AG20443 (cell line): Measurements from ENCODE around the gene FAM83F.
"Not testable (repeated sequence)": the region's sequence is repeated elsewhere in the genome, so short reads cannot be mapped to it uniquely, and the experiment has no call there.

ENCODE experiments used
- DNase-seq: peaks from one replicate; pipeline ENCODE4 v3.0.0; 2012; ENCODE audit warnings: low spot score, mixed read lengths

FAM83F gene

DNA sequence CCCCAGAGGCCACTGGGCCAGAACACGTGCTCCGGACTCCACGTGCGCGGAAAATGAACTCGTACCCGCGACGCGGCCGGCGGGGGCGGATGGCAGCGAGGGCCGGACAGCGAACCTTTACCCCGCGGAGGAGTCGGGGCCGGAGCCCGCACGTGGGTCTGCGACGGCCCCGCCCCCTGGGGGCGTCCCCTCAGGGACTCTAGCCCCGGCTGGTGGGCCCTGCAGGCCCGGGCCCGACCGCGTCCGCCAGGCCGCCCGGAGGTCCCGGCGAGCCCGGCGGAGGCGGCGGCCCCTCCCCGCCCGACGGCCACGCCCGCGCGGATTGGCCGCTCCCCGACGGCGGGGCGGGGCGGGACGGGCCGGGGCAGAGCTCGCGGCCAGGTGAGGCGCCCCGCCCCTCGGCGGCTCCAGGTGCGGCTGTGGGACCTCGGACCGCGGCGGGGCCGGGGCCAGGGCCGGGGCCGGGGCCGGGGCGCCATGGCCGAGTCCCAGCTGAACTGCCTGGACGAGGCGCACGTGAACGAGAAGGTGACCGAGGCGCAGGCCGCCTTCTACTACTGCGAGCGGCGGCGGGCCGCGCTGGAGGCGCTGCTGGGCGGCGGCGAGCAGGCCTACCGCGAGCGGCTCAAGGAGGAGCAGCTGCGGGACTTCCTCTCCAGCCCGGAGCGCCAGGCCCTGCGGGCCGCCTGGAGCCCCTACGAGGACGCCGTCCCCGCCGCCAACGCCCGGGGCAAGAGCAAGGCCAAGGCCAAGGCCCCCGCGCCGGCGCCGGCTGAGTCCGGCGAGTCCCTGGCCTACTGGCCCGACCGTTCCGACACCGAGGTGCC is at the start of gene FAM83F:
Gene FAM83F, plus strand, starts transcription at position 389 of the 827 bp plus-strand sequence. Its CDS starts 89 bp downstream, at position 478.
- DNase-seq, result peak; percentile 46

DNA sequence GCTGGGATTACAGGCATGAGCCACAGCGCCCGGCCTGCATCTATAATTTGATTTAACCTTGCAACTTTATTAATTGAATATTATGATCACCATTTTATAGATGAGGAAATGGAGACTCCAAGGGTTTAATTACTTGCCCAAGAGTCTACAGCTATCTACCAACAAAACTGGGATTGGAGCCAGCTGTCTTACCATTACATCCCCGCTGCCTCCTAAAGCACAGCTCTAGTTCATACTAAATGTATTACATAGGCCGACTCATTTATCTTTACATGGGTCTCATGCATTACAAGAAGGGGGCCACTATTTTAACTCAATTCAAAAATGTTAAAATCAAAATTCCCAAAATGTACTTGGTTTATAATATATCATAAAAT is 48.6 kb upstream of the FAM83F start:
- no peak for DNase-seq

DNA sequence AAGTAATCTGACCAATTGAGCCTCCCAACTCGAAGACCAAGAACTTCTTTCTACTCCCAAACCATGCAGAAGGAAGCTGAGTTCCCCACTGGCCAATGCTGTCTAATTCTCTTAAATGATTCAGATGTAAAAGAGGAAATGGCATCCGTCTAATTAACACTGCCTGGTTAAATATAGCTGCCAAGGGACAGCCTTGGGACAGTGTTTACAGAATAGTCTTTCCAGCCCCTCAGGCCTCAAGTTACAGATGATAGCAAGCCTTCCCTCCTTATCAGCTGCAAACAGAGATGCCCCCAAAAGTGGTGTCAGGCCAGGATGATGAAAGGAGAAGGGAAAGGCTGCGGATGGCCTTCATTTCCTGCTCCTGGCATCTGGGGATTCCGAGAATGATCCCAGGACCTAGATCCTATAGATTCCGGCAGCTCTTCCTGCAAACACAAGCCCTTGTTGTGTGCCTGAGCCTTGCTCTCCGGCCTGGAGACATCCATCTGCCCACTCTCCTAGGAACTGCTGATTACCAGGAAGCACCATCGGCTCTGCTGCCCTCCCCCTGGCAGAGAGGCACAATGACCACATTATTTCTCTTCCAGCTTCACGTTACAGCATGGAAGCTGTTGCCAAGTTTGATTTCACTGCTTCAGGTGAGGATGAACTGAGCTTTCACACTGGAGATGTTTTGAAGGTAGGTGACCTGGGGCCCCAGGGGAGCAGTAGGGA is 48.1 kb upstream of the FAM83F start:
- DNase-seq, result no peak

DNA sequence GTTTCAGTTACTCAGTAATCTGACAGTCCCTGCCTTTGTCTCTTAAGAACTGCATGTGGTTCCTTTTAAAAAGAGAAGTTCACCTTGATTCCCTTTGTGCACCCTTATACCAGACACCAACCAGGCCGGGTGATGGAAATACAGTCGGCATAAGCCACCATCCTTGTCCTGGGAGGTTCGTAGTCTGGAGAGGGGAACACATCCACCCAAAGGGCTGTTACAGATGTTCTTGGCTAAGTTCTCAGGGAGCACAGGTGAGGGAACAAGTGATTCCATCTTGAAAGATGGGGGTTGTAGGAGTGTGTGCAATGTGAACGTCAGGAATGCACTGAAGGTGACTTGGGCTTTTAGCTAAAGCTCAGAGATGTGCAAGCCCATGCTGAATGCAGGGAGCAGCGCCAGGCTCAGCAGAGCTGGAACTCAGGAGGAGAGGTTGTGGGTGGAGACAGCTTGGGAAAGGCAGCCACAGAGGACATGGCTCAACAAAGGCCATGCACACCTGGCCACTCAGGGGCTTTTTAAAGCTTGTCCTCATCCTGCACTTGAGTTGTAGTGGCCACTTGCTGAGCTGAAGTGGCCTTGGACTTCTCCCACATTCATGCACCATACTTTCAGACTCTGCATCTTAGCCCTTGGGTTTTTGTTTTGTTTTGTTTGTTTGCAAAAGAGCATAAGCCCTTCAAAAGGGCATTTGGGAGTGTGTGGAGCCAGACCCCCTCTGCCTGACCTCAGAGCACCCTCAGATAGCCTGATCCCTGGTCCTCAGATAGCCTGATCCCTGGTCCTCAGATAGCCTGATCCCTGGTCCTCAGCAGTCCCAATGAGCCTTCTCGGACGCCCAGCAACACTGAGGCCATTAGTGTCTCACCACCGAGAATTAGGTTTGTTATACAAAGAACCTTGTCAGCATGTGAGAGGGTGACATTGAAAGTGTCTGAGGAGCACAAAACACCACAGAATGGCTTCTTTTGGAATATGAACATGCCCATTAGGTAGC is 47.2 kb upstream of the FAM83F start:
- DNase-seq, result no peak

DNA sequence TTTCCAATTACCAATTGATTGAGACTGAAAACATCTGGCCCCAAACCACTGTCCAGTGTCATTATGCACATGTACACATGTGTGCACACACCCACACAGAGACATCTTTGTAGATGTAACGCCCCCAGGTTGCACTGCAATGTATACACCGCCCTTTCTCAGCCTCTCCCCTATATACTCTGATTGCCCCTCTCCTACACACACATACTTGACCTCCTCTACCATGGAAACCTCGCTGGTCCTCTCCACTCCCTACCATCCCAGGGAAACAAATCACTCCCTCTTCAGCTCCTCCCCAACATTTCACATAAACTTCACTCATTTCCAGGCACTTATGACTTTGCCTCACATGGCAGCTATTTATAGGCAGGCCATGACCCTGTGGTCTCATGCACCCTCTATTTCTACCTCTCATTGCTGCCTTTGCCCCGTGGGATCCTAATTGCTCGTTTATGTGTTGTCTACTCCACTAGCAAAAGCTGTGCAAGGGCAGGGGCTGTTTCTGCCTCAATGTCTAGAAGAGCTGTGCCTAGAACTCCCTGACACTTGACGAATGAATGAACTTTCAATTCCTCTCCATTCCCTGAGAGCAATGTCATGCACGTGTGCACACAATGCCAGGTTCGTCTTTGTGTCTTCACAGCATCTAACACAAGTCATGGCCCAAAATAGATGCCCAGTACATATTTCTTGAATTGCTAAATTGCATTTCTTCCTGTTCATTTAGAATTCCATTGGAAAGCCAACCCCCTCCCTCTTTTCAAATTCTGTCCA is 44.6 kb upstream of the FAM83F start:
- no peak for DNase-seq

DNA sequence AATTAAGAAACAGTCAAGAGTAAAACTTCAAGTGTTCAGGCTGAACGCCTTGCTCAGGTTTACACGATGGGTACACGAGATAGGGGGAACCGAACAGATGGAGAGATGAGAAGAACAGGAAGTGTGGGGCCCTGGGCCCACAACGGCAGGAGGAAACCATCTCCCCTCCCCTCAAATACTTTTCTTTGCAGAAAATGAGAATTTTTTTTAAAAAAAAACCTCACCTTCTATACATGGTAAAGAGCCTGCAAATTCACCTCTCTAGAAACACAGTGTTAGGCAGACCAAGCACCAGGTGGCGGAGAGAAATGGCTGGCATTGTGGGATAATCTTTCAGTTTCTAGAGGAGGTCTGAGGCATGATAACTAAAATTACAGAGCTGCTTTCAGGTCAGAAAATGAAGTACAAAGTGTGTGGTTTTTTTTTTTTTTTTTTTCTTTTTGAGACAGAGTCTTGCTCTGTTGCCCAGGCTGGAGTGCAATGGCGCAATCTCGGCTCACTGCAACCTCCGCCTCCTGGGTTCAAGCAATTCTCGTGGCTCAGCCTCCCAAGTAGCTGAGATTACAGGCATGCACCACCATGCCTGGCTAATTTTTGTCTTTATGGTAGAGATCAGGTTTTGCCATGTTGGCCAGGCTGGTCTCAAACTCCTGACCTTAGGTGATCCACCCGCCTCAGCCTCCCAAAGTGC is 43.0 kb upstream of the FAM83F start:
- not testable (repeated sequence) for DNase-seq

DNA sequence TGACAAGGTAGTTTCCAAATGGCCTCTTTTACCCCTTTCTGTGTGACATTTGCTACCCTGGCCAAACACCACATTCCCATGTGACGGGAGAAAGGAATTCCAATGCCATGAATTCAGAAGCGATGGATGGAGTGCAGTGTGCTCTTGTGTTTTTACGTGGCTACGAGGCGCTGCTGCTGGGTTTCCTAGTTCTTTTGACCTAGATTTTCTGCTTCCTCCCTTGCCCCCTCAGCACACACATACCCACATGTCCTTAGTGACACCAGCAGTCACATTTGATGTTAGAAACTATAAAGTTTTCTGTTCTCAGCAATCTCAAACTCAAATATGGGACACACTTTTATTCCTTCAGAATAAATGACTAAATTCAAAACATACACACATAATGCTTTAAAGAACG is 42.4 kb upstream of the FAM83F start:
- DNase-seq, result no peak

DNA sequence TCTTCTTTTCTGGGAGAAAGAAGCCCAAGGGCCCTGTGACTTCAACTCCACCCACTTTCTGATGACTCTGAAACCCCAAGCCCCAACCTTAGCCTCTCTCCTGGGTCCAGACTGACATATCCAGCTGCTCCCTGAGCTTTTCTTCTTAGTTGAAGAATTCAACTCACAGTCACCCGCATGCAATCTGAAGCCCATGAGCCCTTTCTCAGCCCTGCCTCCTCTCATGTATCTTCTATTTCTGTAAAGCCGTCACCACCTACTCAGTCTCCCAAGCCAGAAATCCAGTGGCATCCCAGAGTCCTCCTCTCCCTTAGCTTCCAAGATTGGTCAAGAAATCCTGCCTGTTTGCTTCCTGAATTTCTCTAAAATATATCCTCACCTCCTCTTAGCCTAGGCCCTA is 41.7 kb upstream of the FAM83F start:
- no peak for DNase-seq

DNA sequence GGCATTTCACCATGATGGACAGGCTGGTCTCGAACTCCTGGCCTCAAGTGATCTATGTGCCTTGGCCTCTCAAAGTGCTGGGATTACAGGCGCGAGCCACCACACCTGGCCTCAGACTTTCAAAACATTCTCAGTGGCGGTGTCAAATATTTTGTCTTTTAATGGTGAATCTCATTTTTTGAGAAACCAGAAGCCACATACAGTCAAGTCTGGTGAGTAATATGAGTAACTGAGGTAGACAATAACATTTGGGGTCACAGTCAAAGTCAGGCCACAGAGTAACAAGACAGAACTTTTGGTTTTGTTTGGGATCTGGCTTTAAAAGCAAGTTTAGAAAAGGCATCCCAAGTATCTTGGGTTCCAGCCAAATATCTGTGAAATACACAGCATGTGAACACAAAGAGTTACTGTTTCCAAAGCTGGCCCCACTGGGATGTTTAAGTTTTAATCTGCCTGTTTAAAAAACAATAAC is 40.1 kb upstream of the FAM83F start:
- no peak for DNase-seq

DNA sequence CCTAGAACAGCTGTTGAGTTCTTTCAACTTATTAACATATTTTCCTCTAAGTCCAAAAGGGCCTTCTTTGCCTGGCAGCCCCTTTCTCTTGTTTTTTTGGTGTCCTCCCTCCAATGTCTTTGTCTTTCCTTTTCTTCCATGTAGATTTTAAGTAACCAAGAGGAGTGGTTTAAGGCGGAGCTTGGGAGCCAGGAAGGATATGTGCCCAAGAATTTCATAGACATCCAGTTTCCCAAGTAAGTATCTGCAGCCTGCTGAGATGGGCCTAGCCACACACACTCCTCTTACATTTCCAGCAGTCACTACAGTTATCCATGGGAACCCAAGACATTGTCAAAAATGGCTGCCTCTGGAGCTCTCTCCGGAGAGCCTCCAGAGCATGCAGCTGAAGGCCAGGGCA is 39.1 kb upstream of the FAM83F start:
- no peak for DNase-seq

DNA sequence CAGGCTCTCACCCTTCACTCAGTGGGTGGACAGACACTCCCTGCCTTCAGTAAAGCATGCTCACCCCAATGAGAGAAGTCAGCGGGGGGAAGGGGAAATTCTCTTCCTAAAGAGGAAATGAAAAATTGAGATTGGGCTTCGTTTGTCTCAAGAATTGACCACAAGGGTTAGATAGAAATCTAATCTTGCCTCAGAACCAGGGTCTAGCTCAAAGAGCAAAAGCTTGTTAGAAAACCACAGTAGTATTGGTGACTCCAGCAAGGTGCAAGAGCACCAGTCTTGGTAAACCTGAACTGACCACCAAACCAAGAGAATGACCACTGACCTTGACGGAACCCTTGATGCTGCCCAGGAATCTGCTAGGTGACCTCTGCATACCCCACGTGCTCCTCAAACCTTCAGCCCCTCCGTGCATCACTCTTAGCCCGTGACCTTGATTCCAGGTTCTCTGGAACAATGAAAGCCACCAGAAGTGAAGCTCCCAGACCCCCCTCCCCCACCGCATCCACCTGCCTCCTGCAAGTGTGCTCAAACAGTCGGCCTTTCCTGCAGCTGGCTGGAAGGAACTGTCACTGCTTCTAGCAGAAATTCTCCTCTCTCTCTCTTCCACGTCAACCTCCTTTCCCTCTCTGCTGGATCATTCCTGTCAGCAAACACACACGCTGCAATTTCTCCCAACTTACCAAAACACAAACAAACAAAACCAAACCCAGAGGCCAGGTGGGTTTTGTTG is 37.7 kb upstream of the FAM83F start:
- DNase-seq, result no peak

DNA sequence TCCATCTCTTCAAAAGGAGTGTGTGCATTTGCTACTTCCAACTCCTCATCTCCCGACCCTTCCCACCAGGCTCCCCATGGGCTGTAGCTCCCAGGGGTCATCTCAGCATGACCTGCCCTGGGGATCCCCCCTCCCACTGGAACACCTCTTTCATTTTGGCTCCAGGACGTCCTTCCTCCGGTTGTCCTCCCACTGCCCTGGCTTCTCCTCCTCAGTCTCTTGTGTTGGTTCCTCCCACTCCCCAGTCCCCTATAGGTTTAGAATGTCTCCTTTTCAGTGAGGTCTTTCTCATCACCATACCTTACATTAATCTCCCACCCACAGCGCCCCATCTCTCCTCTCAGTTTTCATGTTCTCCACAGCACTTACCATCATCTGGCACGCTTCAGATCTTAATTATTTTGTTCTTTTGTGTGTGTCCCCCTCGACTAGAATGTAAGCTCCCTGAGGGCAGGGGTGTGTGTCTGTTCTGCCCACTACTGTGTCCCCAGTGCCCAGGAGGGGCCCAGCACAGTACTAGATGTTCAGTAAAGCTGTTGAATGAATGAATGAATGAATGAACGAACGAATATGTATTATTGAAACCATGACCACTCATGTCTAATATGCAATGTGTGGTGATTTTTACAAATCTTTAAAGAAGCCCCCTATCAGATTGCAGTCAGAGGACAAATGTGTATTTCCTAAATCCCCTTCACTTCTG is 36.6 kb upstream of the FAM83F start:
- no peak for DNase-seq

DNA sequence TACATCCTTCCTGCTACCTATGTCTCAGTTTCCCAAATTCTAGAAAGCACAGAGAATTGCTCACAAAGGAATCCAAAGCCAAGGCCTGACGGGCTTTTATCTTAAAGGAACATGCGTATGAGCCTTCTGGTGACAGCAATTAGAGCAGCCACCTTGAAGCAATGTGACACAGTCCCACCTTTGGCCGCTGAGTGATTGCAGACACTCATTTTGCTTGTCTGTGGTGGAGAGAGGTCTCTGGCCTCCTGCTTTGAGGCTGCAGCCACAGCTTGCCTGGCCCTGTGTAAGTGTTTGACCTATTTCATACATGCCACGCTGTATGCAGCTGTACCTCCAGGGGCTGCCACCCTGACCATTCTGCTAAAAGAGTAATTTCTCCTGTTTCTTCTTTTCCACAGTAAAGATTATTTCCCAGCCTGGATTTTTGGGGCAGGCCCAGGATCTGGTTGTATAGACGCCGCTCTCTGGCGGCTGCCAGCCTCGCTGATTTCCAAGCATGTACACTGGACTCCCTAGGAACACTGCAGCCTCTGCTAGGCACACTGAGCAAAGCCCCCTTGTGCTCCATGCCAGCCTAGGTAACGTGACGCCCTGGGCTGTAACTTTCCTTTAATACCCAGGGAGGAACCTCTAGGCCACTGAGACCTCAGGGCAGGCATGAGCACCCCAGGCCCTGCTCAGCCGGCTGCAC is 35.7 kb upstream of the FAM83F start:
- DNase-seq, result no peak

DNA sequence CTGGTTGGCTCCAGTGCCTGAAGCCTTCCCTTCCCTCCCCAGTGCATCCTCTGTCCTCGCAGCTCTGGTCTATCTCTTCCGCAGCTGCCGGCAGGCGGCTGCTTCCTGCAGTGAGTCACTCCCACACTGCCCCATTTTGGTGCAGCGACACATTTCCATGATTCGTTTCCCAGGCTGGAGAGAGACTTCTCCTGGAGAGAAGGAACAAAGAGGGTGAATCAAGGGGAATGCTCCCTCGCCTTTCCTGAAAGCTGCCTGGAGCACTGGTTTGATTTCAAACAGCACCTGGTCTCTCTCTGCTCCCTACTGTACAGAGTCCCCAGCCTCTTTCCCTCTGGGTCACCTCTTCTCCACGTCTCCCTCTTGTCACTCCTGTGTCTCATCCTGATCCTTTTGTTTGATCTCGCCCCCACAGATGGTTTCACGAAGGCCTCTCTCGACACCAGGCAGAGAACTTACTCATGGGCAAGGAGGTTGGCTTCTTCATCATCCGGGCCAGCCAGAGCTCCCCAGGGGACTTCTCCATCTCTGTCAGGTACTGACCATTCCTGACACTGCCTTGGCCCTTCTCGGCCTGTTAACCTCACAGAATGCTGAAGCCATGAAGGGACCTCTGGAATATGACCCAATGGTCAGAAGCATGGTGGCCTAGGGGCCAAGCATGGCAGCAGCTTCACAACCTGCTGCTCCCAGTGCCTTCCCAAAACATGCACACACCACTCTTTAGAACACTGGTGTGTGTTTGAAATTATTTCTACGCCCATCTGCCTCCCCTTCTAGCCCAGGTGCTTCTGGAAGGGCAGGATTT is 34.9 kb upstream of the FAM83F start, which contains the start of gene TMA7B:
Gene TMA7B, plus strand, starts transcription at position 758 of the 808 bp plus-strand sequence. CDS start 3,978 bp downstream, outside the sequence.
- DNase-seq, result peak; percentile 75

DNA sequence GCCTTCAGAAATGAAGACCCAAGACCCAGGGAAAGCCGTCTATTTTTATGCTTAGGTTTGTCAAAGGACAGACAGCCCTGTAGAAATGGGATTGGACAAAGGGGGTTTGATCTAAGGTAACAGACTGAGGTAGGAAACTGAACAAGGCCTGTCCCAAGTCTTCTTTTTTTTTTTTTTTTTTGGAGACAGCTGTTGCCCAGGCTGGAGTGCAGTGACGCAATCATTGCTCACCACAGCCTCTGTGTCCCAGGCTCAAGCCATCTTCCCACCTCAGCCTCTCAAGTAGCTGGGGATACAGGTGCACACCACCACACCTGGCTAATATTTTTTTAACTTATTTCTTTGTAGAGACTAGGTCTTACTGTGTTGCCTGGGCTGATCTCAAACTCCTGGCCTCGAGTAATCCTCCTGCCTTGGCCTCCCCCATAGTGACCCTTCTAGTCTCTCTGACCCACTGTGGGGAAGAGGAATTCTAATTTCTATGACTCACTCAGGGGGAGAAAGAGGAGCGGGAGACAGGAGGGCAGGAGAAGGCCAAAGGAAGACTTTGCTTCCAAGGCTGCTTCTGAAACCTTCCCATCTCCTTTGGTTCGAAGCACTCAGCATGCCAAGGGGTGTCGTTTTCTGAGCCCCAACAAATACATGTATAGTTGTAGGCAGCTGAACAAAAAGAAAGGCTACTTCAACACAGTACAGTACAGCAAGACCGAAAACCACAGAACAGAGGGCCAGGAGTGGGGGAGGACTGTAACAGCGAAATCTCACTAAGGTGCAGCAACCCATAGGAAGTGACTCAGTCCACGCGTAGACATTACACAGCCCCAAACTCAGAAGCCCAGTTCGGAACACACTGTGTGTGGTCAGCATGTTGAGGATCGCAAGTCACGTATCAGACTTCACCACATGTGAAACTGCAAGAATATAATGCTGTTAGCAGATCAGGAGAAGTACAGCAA is 33.7 kb upstream of the FAM83F start:
- DNase-seq, result peak; percentile 35

DNA sequence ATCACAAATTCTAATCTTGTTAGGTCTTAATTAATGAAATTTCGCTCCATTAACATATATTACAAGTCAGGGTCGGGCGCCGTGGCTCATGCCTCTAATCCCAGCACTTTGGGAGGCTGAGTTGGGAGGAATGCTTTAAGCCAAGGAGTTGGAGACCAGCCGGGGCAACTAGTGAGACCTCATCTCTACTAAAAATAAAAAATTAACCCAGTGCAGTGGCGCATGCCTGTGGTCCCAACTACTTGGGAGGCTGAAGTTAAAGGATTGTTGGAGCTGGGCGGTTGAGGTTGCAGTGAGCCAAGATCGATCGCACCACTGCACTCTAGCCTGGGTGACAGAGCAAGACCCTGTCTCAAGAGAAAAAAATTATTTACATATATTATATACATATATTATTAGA is 32.7 kb upstream of the FAM83F start:
- DNase-seq, result no peak

DNA sequence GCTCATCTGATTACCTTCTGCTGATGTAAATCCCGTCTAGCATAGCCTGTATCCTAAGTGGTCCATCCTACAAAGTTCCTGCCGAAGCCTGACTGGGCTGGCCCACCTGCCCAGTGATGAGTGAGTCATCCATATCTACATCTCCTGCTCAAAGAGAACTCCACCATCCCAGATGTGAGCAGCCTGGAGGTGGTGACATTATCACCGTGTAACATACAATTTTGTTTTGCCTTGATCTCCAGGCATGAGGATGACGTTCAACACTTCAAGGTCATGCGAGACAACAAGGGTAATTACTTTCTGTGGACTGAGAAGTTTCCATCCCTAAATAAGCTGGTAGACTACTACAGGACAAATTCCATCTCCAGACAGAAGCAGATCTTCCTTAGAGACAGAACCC is 29.0 kb upstream of the FAM83F start:
- no peak for DNase-seq
